Psoas muscle (tissue), 8 donors: ENCODE results near the gene IQGAP2. TPM values are rescaled to one million over a fixed set of nuclear protein-coding genes. Genes with fewer than 3 reads are reported as not detected.

Experiments
- ATAC-seq, 4 donors: fragments of 200-7000 bp; cut with Tn5 transposase; one replicate each; pipeline ENCODE4 v1.9.1; 2020; ENCODE audit warnings: moderate library complexity in 3 of 4, mild to moderate bottlenecking in 2 of 4
- DNase-seq, 2 donors: peaks; one replicate each; pipeline ENCODE4 v3.0.0-alpha.2; 2020
- H3K27ac ChIP-seq: fragments of 200-600 bp; one replicate; pipeline ENCODE4 v1.8.0; 2022
- H3K27me3 ChIP-seq, 3 donors: fragments of 200-600 bp in 1 of 3; one replicate each; pipeline versions ENCODE4 v1.6.1 to v1.8.0; 2013 to 2022; ENCODE audit warnings: low read length in 2 of 3, mild to moderate bottlenecking in 2 of 3, moderate library complexity in 1 of 3; ENCODE audit not compliant: insufficient read depth in 3 of 3
- H3K36me3 ChIP-seq, 2 donors: fragments of 200-600 bp in 1 of 2; one replicate each; pipeline versions ENCODE4 v1.6.1 to v1.8.0; 2013 to 2022; ENCODE audit warnings: low read depth in 1 of 2, mild to moderate bottlenecking in 1 of 2, moderate library complexity in 1 of 2; ENCODE audit not compliant: insufficient read depth in 1 of 2
- H3K4me1 ChIP-seq: fragments of 200-600 bp; one replicate; pipeline ENCODE4 v1.8.0; 2022
- H3K4me3 ChIP-seq: fragments of 200-600 bp; one replicate; pipeline ENCODE4 v1.8.0; 2022; ENCODE audit warnings: mild to moderate bottlenecking
- H3K9me3 ChIP-seq: fragments of 200-600 bp; one replicate; pipeline ENCODE4 v1.8.0; 2022
- WGBS, 3 donors: extraction: QIAGEN DNeasy Blood & Tissue Kit; methylation state at CpG; one replicate each; pipeline versions ENCODE4 v1.1.6 to v1.1.7; 2013; 5-methylcytosine and 5-hydroxymethylcytosine counted together
- intact Hi-C, 2 donors: fragments of 100-400 bp; cut with DNase I; formaldehyde crosslinking; loops; one replicate each; pipeline versions ENCODE4 v1.11.0 to v1.14.2; 2022
- polyA plus RNA-seq, 3 donors: library from polyadenylated mRNA; stranded (reverse); fragments of 200-250 nt; gene quantifications; one replicate each; pipeline ENCODE4 v1.2.3, GENCODE V29; 2013
- total RNA-seq, 4 donors: library from RNA; stranded (reverse); fragmentation: NEBNext Ultra II Directional in 2 of 4; extraction: Animal tissue kit (Norgen Biotek cat#: 25700) in 2 of 4; gene quantifications; one replicate each; pipeline versions ENCODE4 v1.2.1 to v1.2.4, GENCODE V29; 2021 to 2023
- TF ChIP-seq, protein P1 (sequence below): fragments of 200-600 bp; IDR thresholded peaks from one replicate; pipeline ENCODE4 v1.8.0; 2022; ENCODE audit warnings: antibody characterized with exemption
- donor health status: healthy with polysubstance abuse.
- donor health status: DM: no; HTN: no; CAD: no; lungs with moderate emphysema.
- donor health status: Bipolar disorder and iron deficiency.
- donor health status: healthy.
- donor health status: DM: yes; HTN: yes; CAD: no.
- donor health status: DM: no; HTN: no; CAD: no.
- donor health status: DM: no; HTN: no; CAD: no.
- donor health status: DM: yes; HTN: yes; CAD: no.

The IQGAP2 gene
- total and polyA plus RNA-seq, 7 donors, result 0.52 to 4.3 (median 1.4) TPM

DNA sequence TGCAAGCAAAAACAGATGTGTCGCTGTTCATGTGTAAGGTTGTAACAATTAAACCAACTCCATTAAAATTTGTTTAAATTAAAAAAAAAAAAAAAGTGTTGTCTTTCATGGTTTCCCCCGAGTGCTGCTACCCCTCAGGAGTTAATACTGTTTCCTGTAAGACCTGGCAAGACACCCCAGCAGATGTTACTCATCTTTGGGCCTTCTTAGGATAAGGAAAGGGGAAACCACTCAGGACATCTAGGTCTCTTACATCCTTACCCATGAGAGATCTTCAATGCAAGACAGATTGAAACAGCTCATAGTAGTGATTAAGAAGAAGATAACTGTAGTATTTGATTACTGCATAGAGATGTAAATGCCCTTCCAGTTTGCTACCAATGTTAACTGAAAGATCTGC, 279.3 kb downstream of the IQGAP2 start:
- Histone ChIP-seq H3K9me3 (no peaks in the 10 kb centered on the region), H3K36me3 (no peaks in the 10 kb centered on the region), H3K4me3 (no peak overlapping the region), H3K4me1 (no peaks in the 10 kb centered on the region), H3K27ac (no peak overlapping the region), H3K27me3 (no peaks in the 10 kb centered on the region)
- intact Hi-C loops, result no loop called here
- TF ChIP-seq, protein P1, sequence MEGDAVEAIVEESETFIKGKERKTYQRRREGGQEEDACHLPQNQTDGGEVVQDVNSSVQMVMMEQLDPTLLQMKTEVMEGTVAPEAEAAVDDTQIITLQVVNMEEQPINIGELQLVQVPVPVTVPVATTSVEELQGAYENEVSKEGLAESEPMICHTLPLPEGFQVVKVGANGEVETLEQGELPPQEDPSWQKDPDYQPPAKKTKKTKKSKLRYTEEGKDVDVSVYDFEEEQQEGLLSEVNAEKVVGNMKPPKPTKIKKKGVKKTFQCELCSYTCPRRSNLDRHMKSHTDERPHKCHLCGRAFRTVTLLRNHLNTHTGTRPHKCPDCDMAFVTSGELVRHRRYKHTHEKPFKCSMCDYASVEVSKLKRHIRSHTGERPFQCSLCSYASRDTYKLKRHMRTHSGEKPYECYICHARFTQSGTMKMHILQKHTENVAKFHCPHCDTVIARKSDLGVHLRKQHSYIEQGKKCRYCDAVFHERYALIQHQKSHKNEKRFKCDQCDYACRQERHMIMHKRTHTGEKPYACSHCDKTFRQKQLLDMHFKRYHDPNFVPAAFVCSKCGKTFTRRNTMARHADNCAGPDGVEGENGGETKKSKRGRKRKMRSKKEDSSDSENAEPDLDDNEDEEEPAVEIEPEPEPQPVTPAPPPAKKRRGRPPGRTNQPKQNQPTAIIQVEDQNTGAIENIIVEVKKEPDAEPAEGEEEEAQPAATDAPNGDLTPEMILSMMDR, result no peak
- ATAC-seq (no peak), DNase-seq (no peak)
- WGBS, 3 donors, result 61 to 67% (median 66%) methylated on average over 2 of the region's 2 CpGs

DNA sequence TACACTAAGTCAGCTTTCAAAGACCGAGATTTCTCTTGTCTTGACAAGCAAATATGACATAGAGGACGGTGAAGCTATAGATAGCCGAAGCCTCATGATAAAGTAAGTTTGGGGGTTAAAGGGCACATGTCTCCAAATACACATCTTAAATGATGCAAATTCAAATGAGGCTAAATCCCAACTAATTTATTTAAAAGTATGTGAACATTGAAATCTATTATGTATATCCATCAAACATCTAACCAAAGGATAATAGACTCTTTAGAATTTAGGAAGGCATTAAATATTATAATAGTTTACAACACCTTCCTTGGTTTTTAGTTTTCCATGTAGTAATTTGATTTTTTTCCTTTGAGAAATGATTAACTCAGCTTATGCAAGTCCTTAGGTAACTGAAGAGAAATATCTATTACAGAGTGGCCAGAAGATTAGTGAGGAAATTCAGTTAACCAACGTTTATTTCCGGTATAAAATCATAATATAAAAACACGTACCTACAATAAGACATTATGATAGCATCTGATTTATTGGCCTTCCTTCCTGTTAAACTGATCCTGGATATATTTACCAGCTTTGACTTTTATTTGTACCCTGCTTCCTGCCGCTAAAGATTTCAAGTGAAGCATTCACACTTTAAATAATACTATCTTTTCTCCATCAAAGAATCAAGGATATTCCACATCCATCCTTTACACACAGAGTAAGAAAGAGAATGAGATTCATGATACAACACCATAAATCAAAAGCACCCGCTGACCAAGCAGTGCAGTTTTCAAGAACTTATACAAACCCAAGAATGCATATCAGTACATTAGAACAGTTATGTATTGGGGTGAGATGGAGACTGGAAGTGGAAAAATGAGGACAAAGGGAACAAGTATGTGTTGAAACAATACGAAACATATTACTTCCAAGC, 281.0 kb downstream of the IQGAP2 start:
- no peaks in the 10 kb centered on the region for H3K27me3 ChIP-seq
- no peaks in the 10 kb centered on the region for H3K4me1 ChIP-seq
- no peaks in the 10 kb centered on the region for H3K36me3 ChIP-seq
- DNase-seq, result no peak
- H3K9me3 ChIP-seq, result no peaks in the 10 kb centered on the region
- no peak overlapping the region for H3K27ac ChIP-seq
- intact Hi-C loops, result no loop called here
- no peak for ATAC-seq
- H3K4me3 ChIP-seq, result no peak overlapping the region
- TF ChIP-seq, protein P1, result no peak
- WGBS, 3 donors, result 68 to 73% (median 71%) methylated on average over 9 of the region's 9 CpGs

DNA sequence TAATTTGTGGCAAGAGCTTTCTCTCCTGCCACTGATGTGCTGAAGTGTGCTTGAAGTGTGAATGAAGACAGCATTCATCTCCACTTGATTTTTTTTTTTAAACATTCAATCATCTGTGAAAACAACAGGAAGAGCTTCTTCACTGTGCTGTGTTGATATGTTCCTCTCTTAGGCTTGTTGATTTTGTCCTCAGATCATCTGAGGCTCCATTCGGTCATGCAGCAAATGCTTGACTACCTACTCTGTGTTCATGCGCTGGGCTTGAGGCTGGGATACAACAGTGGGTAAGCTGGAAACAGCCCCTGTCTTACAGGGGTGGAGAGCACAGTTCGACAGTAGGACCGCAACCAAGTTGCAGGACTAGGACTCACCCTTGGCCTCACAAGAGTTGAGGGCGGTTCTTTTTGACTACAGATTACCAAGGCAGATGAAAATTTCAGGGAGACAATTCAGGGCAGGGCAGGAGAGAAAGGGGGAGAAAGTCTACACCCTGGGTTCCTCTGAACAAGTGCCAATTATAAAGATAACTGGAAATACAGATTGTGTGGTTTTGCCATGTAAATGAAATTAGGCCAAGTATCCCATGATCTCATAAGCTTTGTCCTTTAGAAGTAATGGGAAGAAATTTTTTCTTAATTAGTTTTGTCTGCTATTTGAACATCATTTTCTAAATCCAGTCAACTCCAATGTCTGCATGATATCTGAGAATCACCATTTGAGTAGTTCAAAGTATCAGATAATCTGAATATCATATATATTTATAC, 281.9 kb downstream of the IQGAP2 start:
- H3K4me1 ChIP-seq, result no peaks in the 10 kb centered on the region
- WGBS, 3 donors, result 70 to 83% (median 81%) methylated on average over 5 of the region's 5 CpGs
- TF ChIP-seq, protein P1, result no peak
- intact Hi-C loops, result no loop called here
- no peak overlapping the region for H3K4me3 ChIP-seq
- H3K36me3 ChIP-seq, result no peaks in the 10 kb centered on the region
- no peak for DNase-seq
- ATAC-seq, result no peak
- H3K27ac ChIP-seq, result no peak overlapping the region
- no peaks in the 10 kb centered on the region for H3K27me3 ChIP-seq
- H3K9me3 ChIP-seq, result no peaks in the 10 kb centered on the region

DNA sequence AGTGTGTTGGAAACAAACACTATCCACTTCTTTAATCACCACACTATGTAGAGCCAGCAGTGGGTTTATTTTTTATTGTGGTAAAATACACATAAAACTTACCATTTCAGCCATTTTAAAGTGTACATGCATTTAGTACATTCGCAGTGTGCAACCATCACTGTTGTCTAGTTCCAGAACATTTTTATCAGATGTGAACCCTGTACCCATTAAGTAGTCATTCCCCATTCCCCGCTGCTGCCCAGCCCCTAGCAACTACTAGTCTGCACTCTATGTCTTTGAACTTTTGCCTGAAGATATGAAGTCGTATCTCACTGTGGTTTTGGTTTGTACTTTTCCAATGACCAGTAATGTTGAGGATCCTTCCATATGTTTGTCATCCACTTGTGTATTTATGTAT, 282.6 kb downstream of the IQGAP2 start:
- H3K4me3 ChIP-seq, result no peak overlapping the region
- no peak overlapping the region for H3K27ac ChIP-seq
- no peaks in the 10 kb centered on the region for H3K36me3 ChIP-seq
- no peaks in the 10 kb centered on the region for H3K4me1 ChIP-seq
- intact Hi-C loops, result no loop called here
- no peak for DNase-seq
- no peaks in the 10 kb centered on the region for H3K27me3 ChIP-seq
- TF ChIP-seq, protein P1, result no peak
- ATAC-seq, result no peak
- no peaks in the 10 kb centered on the region for H3K9me3 ChIP-seq
- 95% methylated on average over 3 of the region's 3 CpGs for WGBS, 3 donors
